GM23248 (cell line): ENCODE measurements around the gene TMEM108. TPM values are rescaled to one million over a fixed set of nuclear protein-coding genes. Genes with fewer than 3 reads are reported as not detected.
"Not testable (repeated sequence)": the region's sequence is repeated elsewhere in the genome, so short reads cannot be mapped to it uniquely, and the experiment has no call there.

Experiments
- DNase-seq: peaks from one replicate; pipeline ENCODE4 v3.0.0-alpha.2; 2015
- H2AFZ ChIP-seq: fragments of 200-600 bp; sonication (generic); 2 replicates; pipeline ENCODE4 v1.6.1; 2016; ENCODE audit warnings: antibody characterized with exemption
- H3F3A ChIP-seq: fragments of 200-600 bp; sonication (generic); 2 replicates; pipeline ENCODE4 v1.6.1; 2016; ENCODE audit warnings: mild to moderate bottlenecking, antibody characterized with exemption, mixed run types; ENCODE audit not compliant: insufficient read depth
- H3K27ac ChIP-seq: fragments of 200-600 bp; sonication (generic); 2 replicates; pipeline ENCODE4 v1.5.1; 2016; ENCODE audit warnings: mild to moderate bottlenecking
- H3K27me3 ChIP-seq: fragments of 200-600 bp; sonication (generic); replicated peaks from 2 replicates; pipeline ENCODE4 v1.6.1; 2016; ENCODE audit warnings: mild to moderate bottlenecking; ENCODE audit not compliant: insufficient read depth
- H3K36me3 ChIP-seq: fragments of 200-600 bp; sonication (generic); 2 replicates; pipeline ENCODE4 v1.6.1; 2016; ENCODE audit warnings: low read depth, mild to moderate bottlenecking
- H3K4me1 ChIP-seq: fragments of 200-600 bp; sonication (generic); 2 replicates; pipeline ENCODE4 v1.6.1; 2016; ENCODE audit warnings: mild to moderate bottlenecking; ENCODE audit not compliant: insufficient read depth
- H3K4me2 ChIP-seq: fragments of 200-600 bp; sonication (generic); one replicate; pipeline ENCODE4 v1.6.1; 2016; ENCODE audit warnings: mild to moderate bottlenecking; ENCODE audit not compliant: unreplicated experiment
- H3K4me3 ChIP-seq: fragments of 200-600 bp; sonication (generic); 2 replicates; pipeline ENCODE4 v1.5.1; 2016; ENCODE audit warnings: mild to moderate bottlenecking
- H3K79me2 ChIP-seq: fragments of 200-600 bp; sonication (generic); 2 replicates; pipeline ENCODE4 v1.6.1; 2016; ENCODE audit warnings: mild to moderate bottlenecking; ENCODE audit not compliant: insufficient read depth
- H3K9ac ChIP-seq: fragments of 200-600 bp; sonication (generic); 2 replicates; pipeline ENCODE4 v1.6.1; 2016; ENCODE audit warnings: mild to moderate bottlenecking
- H3K9me2 ChIP-seq: fragments of 200-600 bp; sonication (generic); 2 replicates; pipeline ENCODE4 v1.6.1; 2016; ENCODE audit warnings: mixed run types, mild to moderate bottlenecking, moderate library complexity; ENCODE audit not compliant: insufficient read depth
- H3K9me3 ChIP-seq: fragments of 200-600 bp; sonication (generic); one replicate; pipeline ENCODE4 v1.6.1; 2017; ENCODE audit warnings: low read depth
- H4K20me1 ChIP-seq: fragments of 200-600 bp; sonication (generic); 2 replicates; pipeline ENCODE4 v1.6.0; 2016; ENCODE audit not compliant: insufficient read depth
- EZH2 ChIP-seq: fragments of 200-600 bp; sonication (generic); IDR thresholded peaks from 2 replicates; pipeline ENCODE4 v1.6.1; 2018; ENCODE audit warnings: antibody characterized with exemption, mild to moderate bottlenecking; ENCODE audit not compliant: insufficient read depth, poor library complexity, severe bottlenecking
- EZH2phosphoT487 ChIP-seq: fragments of 200-600 bp; sonication (generic); IDR thresholded peaks from 2 replicates; pipeline ENCODE4 v1.6.1; 2018; ENCODE audit warnings: antibody characterized with exemption, moderate library complexity, mild to moderate bottlenecking, low read depth; ENCODE audit not compliant: insufficient read depth
- WGBS, 2 experiments: methylation state at CpG; one replicate each; pipeline ENCODE4 v1.1.6; 2015 to 2017; ENCODE audit warnings: low lambda C conversion rate in 2 of 2, low coverage in 1 of 2; ENCODE audit errors: missing lambda C conversion rate in 2 of 2; 5-methylcytosine and 5-hydroxymethylcytosine counted together
- in situ Hi-C: fragments of 300-500 bp; cut with MboI; formaldehyde crosslinking; loops from 2 replicates; pipeline ENCODE4 v1.15.0; 2020
- polyA plus RNA-seq: library from polyadenylated mRNA; unstranded; fragments of >200 nt; fragmentation: Nextera tagmentation; extraction: Ambion mirVana; gene quantifications from 2 replicates; pipeline ENCODE4 v1.2.1, GENCODE V29; 2016
- total RNA-seq: library from RNA; depleted of rRNA; stranded (reverse); fragments of >200 nt; shearing (Covaris generic); gene quantifications from 2 replicates; pipeline ENCODE4 v1.2.3, GENCODE V29; 2014; rRNA removed

TMEM108 gene
- total RNA-seq = not detected in 2 replicates
- not detected in 2 replicates for polyA plus RNA-seq

DNA sequence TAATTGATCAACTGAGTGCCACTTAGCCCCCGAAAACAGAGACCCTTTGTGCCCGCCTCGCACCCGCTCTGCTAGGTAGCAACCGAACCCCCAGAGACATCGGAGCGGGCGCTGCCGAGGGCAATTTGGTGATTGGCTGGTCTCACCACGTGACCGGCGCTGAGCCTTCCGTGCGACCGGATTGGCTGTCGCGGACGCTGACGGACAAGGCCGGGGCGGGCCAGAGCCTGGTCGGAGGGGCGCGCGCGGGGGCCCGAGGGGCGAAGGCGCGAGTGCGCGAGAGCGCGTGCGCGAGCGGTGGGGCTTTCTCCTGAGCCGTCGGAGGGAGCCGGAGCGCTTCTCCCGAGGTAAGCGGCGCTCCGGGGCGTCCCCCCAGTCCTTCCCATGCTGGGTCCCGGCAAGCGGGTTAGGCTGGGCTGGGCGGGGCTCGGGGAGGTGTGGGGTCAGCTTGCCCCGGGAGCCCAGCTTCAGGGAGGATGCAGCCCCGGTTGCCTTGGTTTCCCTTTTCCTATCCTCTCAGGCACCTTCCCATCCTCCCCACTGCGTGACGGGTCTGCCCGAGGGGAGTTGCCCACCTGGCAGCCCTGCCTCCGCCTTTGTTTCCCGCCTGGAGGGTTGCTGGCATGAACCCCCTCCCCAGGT is at the start of gene TMEM108:
TMEM108 (plus strand) TSS at position 303 of the 642 bp plus-strand sequence.
- H3K9me3 ChIP-seq = no peaks in the 10 kb centered on the region
- no peaks in the 10 kb centered on the region for H4K20me1 ChIP-seq
- no peaks in the 10 kb centered on the region for H3K9me2 ChIP-seq
- H3F3A ChIP-seq = no peaks in the 10 kb centered on the region
- in situ Hi-C loops = no loop called here
- 6 to 8% methylated on average over 30 to 31 of the region's 57 CpGs for WGBS, 2 experiments
- H3K79me2 ChIP-seq = no peaks in the 10 kb centered on the region
- H2AFZ ChIP-seq = peak within 1 kb of the TSS; percentile 28
- DNase-seq = peak; percentile 41
- H3K4me2 ChIP-seq = peak within 1 kb of the TSS; percentile 45
- no peaks in the 10 kb centered on the region for H3K36me3 ChIP-seq
- H3K27me3 ChIP-seq = peaks cover 69% of the 10 kb centered on the region
- TF ChIP-seq EZH2phosphoT487 (no peak), EZH2 (no peak)
- peak within 1 kb of the TSS; percentile 53 for H3K4me3 ChIP-seq
- no peak within 1 kb of the TSS for H3K27ac ChIP-seq
- no peaks in the 10 kb centered on the region for H3K4me1 ChIP-seq
- no peak within 1 kb of the TSS for H3K9ac ChIP-seq

DNA sequence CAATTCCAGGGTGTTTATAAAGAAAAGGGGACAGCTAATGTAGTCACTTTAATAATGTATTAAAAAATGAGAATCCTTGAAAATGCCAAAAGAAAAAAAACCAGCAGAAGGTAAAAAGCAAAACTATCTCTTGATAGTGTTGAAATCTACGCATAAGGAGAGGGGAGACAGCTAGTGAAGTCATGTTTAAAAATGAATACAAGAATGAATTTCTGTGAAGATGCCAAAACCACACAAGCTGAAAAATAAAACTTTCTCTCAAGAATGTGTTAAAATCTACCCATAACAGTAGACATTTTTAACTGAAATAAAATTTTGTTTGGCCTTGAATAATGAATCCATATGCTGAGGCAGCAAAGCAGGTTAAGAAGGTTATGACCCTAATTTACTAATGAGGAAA is 42.2 kb upstream of the TMEM108 start:
- Histone ChIP-seq H3K9me2 (no peaks in the 10 kb centered on the region), H3K4me2 (no peak overlapping the region), H4K20me1 (no peaks in the 10 kb centered on the region), H3K36me3 (no peaks in the 10 kb centered on the region), H3K27me3 (no peaks in the 10 kb centered on the region), H3K9ac (no peak overlapping the region), H2AFZ (no peak overlapping the region), H3K27ac (no peak overlapping the region), H3K4me1 (no peaks in the 10 kb centered on the region), H3F3A (no peaks in the 10 kb centered on the region), H3K4me3 (no peak overlapping the region), H3K9me3 (no peaks in the 10 kb centered on the region), H3K79me2 (no peaks in the 10 kb centered on the region)
- TF ChIP-seq EZH2phosphoT487 (no peak), EZH2 (no peak)
- in situ Hi-C loops = no loop called here
- no peak for DNase-seq
- 5 to 9% methylated on average over 1 of the region's 1 CpG for WGBS, 2 experiments

DNA sequence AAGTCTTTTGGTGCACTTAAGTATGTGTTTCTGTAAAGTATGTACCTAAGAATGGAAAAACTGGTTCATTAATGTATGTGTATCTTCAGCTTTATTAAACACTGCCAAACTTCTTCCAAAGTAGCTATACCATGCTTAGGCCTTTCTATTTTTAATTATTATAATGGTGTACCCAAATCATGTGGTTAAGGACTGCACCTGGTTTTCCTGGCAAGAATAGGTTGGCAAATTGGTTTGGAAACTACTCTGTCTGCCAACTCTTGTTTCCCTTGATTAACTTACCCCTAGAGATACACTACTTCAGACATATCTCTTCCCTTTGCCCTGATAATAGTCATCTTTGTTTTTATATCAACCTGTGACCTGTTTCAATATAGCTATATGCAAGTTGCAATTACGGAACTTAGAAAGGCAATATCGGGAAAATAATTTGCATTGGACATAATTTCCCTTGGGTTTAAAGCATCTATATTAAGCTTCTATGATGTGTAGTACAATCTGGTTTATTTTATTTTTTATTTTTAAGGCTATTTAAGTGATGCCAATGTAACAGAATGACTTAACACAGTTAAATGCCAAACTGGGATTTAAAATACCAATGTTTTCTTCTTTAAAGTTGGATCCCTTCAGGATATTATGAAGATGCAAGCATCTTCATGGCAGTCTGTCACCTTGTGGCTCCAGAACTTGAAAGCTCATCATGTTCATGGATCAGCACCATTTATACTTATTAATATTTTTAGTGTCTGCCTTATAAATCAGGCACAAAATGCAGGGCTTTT is 40.6 kb upstream of the TMEM108 start:
- Histone ChIP-seq H3K4me2 (no peak overlapping the region), H3K36me3 (no peaks in the 10 kb centered on the region), H3F3A (no peaks in the 10 kb centered on the region), H4K20me1 (no peaks in the 10 kb centered on the region), H3K9ac (no peak overlapping the region), H3K4me1 (no peaks in the 10 kb centered on the region), H3K9me3 (no peaks in the 10 kb centered on the region), H3K9me2 (no peaks in the 10 kb centered on the region), H3K27ac (no peak overlapping the region), H2AFZ (no peak overlapping the region), H3K4me3 (no peak overlapping the region), H3K79me2 (no peaks in the 10 kb centered on the region), H3K27me3 (no peaks in the 10 kb centered on the region)
- TF ChIP-seq EZH2phosphoT487 (no peak), EZH2 (no peak)
- 59 to 60% methylated on average over 2 of the region's 2 CpGs for WGBS, 2 experiments
- no peak for DNase-seq
- in situ Hi-C loops = no loop called here

DNA sequence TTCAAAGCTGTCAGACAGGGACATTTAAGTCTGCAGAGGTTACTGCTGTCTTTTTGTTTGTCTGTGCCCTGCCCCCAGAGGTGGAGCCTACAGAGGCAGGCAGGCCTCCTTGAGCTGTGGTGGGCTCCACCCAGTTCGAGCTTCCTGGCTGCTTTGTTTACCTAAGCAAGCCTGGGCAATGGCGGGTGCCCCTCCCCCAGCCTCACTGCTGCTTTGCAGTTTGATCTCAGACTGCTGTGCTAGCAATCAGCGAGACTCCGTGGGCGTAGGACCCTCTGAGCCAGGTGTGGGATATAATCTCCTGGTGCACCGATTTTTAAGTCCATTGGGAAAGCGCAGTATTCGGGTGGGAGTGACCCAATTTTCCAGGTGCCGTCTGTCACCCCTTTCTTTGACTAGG is 33.2 kb upstream of the TMEM108 start:
- H3K27me3 ChIP-seq, DNase-seq, H3K79me2 ChIP-seq, H2AFZ ChIP-seq, H3K9me3 ChIP-seq, H3K4me1 ChIP-seq, H3F3A ChIP-seq, in situ Hi-C loops, H3K27ac ChIP-seq, H3K9me2 ChIP-seq, H3K36me3 ChIP-seq, H3K9ac ChIP-seq, H4K20me1 ChIP-seq, H3K4me3 ChIP-seq, H3K4me2 ChIP-seq: not testable (repeated sequence)
- 44% methylated on average over 8 to 9 of the region's 9 CpGs for WGBS, 2 experiments
